HCT116 (cell line): ENCODE data around the gene B4GALT3. TPM values are rescaled to one million over a fixed set of nuclear protein-coding genes. Genes with fewer than 3 reads are reported as not detected.

Source experiments
- ATAC-seq: fragments of 200-7000 bp; cut with Tn5 transposase; 2 replicates; pipeline ENCODE4 v1.9.1; 2020; ENCODE audit warnings: mild to moderate bottlenecking, moderate library complexity
- BruUV-seq: library from RNA; stranded (reverse); fragments of 400-500 nt; replicated peaks from 2 replicates; lab custom pipeline; 2021; lab: Mats Ljungman, UMichigan
- CTCF ChIA-PET: fragments of 300-600 bp; sonication (Branson Sonifier 250); formaldehyde crosslinking; loops from one replicate; lab custom pipeline; 2021; ENCODE audit warnings: antibody characterized with exemption; lab: Charles Lee
- POLR2A ChIA-PET: fragments of 300-600, 350-600 bp; sonication (Branson Sonifier 250); formaldehyde crosslinking; loops from one replicate; lab custom pipeline; 2021; ENCODE audit warnings: antibody characterized with exemption; lab: Charles Lee
- RAD21 ChIA-PET, 2 experiments: fragments of 300-600 bp; sonication (Branson Sonifier 250); formaldehyde crosslinking; loops; one replicate each; lab custom pipeline; 2023; ENCODE audit warnings: low total read pairs in 2 of 2; ENCODE audit not compliant: uncharacterized antibody in 2 of 2, unreplicated experiment in 2 of 2, low non-redundant PET in 1 of 2; lab: Charles Lee
- DNase-seq: peaks from one replicate; pipeline ENCODE4 v3.0.0-alpha.2; 2010; ENCODE audit warnings: low read depth, low spot score
- H2AFZ ChIP-seq: fragments of 200-600 bp; shearing (Covaris generic), sonication (generic); 2 replicates; pipeline ENCODE4 v1.6.1; 2017; ENCODE audit warnings: low read depth, mixed run types, mixed read lengths, antibody characterized with exemption, low read length; ENCODE audit not compliant: poor library complexity, severe bottlenecking
- H3K27ac ChIP-seq: 2 replicates; pipeline ENCODE4 v1.5.1; 2012; ENCODE audit warnings: low read depth, low read length
- H3K27me3 ChIP-seq: fragments of 200-600 bp; sonication (generic); 2 replicates; pipeline ENCODE4 v1.6.1; 2016; ENCODE audit warnings: mixed run types, low read length, mixed read lengths; ENCODE audit not compliant: insufficient read depth
- H3K36me3 ChIP-seq, 2 experiments: fragments of 200-500 bp in 1 of 2; fragments of 200-600 bp in 1 of 2; sonication (Bioruptor generic) in 1 of 2; sonication (generic) in 1 of 2; 2 replicates each; pipeline versions ENCODE4 v1.5.1 to v1.6.1; 2014 to 2016; ENCODE audit warnings: low read length in 2 of 2, inconsistent platforms in 1 of 2, mixed read lengths in 1 of 2, mixed run types in 1 of 2; ENCODE audit not compliant: insufficient read depth in 2 of 2, control insufficient read depth in 1 of 2
- H3K4me1 ChIP-seq, 2 experiments: fragments of 200-600 bp in 1 of 2; sonication (generic) in 1 of 2; 2 replicates each; pipeline versions ENCODE4 v1.5.1 to v1.6.1; 2012 to 2017; ENCODE audit warnings: low read length in 2 of 2, inconsistent platforms in 1 of 2, mild to moderate bottlenecking in 1 of 2, mixed read lengths in 1 of 2, mixed run types in 1 of 2, moderate library complexity in 1 of 2; ENCODE audit not compliant: insufficient read depth in 2 of 2, control insufficient read depth in 1 of 2
- H3K4me2 ChIP-seq: fragments of 200-600 bp; sonication (generic); 2 replicates; pipeline ENCODE4 v1.6.1; 2017; ENCODE audit warnings: mixed run types, low read length, mixed read lengths
- H3K4me3 ChIP-seq, 2 experiments: fragments of 200-600 bp in 1 of 2; sonication (generic) in 1 of 2; replicated peaks in 1 of 2; 2 replicates each; pipeline ENCODE4 v1.5.1; 2011 to 2016; ENCODE audit warnings: low read length in 2 of 2, control low read depth in 1 of 2, low read depth in 1 of 2, mild to moderate bottlenecking in 1 of 2, mixed read lengths in 1 of 2, mixed run types in 1 of 2
- H3K79me2 ChIP-seq: fragments of 200-600 bp; sonication (generic); 2 replicates; pipeline ENCODE4 v1.6.1; 2017; ENCODE audit warnings: mild to moderate bottlenecking, mixed run types, low read length, moderate library complexity, mixed read lengths; ENCODE audit not compliant: insufficient read depth
- H3K9ac ChIP-seq: fragments of 200-600 bp; sonication (generic); 2 replicates; pipeline ENCODE4 v1.6.1; 2016; ENCODE audit warnings: low read length, mixed read lengths
- H3K9me2 ChIP-seq: fragments of 200-600 bp; sonication (generic), shearing (Covaris generic); 2 replicates; pipeline ENCODE4 v1.6.1; 2017; ENCODE audit warnings: mixed run types, mild to moderate bottlenecking, moderate library complexity; ENCODE audit not compliant: insufficient read depth
- H3K9me3 ChIP-seq, 2 experiments: fragments of 200-500 bp in 1 of 2; fragments of 200-600 bp in 1 of 2; sonication (Bioruptor generic) in 1 of 2; sonication (generic) in 1 of 2; 2 replicates each; pipeline ENCODE4 v1.6.1; 2014 to 2017; ENCODE audit warnings: low read length in 2 of 2, mixed read lengths in 2 of 2, inconsistent platforms in 1 of 2, low read depth in 1 of 2, mild to moderate bottlenecking in 1 of 2, mixed run types in 1 of 2, moderate library complexity in 1 of 2; ENCODE audit not compliant: control insufficient read depth in 1 of 2, insufficient read depth in 1 of 2
- H4K20me1 ChIP-seq: fragments of 200-600 bp; sonication (generic), shearing (Covaris generic); 2 replicates; pipeline ENCODE4 v1.6.1; 2017; ENCODE audit warnings: mixed run types, mild to moderate bottlenecking, moderate library complexity; ENCODE audit not compliant: insufficient read depth
- EZH2phosphoT487 ChIP-seq: fragments of 200-600 bp; IDR thresholded peaks from 2 replicates; pipeline ENCODE4 v1.6.1; 2018; ENCODE audit warnings: antibody characterized with exemption, borderline replicate concordance
- FOSL1 ChIP-seq: IDR thresholded peaks from 2 replicates; pipeline ENCODE4 v1.6.1; 2012; ENCODE audit warnings: low read depth
- JUND ChIP-seq: IDR thresholded peaks from 2 replicates; pipeline ENCODE4 v1.6.1; 2012
- POLR2A ChIP-seq: IDR thresholded peaks from 2 replicates; pipeline ENCODE4 v1.7.0; 2011; ENCODE audit warnings: borderline replicate concordance; ENCODE audit not compliant: insufficient read depth, insufficient read length; ENCODE audit errors: extremely low read depth
- RAD21 ChIP-seq: IDR thresholded peaks from 2 replicates; pipeline ENCODE4 v1.6.1; 2012; ENCODE audit warnings: low read depth, mild to moderate bottlenecking
- SIN3A ChIP-seq: IDR thresholded peaks from 2 replicates; pipeline ENCODE4 v1.6.1; 2012; ENCODE audit warnings: low read depth
- SP1 ChIP-seq: IDR thresholded peaks from 2 replicates; pipeline ENCODE4 v1.6.1; 2012; ENCODE audit warnings: low read depth
- YY1 ChIP-seq: IDR thresholded peaks from 2 replicates; pipeline ENCODE4 v1.6.1; 2011; ENCODE audit warnings: low read length, low read depth, moderate library complexity, mild to moderate bottlenecking; ENCODE audit not compliant: insufficient replicate concordance; ENCODE audit errors: extremely low read depth
- ZFX ChIP-seq: fragments of 450-650 bp; IDR thresholded peaks from 2 replicates; pipeline ENCODE4 v1.6.1; 2017
- ZNF274 ChIP-seq: fragments of 200-500 bp; sonication (Bioruptor generic); IDR thresholded peaks from 2 replicates; pipeline ENCODE4 v1.6.1; 2014; ENCODE audit warnings: mild to moderate bottlenecking, low read depth, low read length, inconsistent platforms
- intact Hi-C: fragments of 100-400 bp; cut with micrococcal nuclease; formaldehyde crosslinking; loops from 2 replicates; pipeline ENCODE4 v1.10.0; 2022
- total RNA-seq: library from RNA; stranded (reverse); gene quantifications from one replicate; pipeline ENCODE4 v1.2.1, GENCODE V29; 2021; ENCODE audit not compliant: unreplicated experiment
- TF ChIP-seq, protein P1 (sequence below): IDR thresholded peaks from 2 replicates; pipeline ENCODE4 v1.6.1; 2012
- TF ChIP-seq, protein P2 (sequence below): IDR thresholded peaks from 2 replicates; pipeline ENCODE4 v1.6.1; 2011; ENCODE audit warnings: mild to moderate bottlenecking, low read length, moderate library complexity; ENCODE audit not compliant: insufficient replicate concordance; ENCODE audit errors: extremely low read depth
- TF ChIP-seq, protein P3 (sequence below): IDR thresholded peaks from 2 replicates; pipeline ENCODE4 v1.6.1; 2012
- TF ChIP-seq, protein P4 (sequence below), 3 experiments: fragments of 200-600 bp in 1 of 3; sonication (generic) in 1 of 3; IDR thresholded peaks in 2 of 3; conservative IDR thresholded peaks in 1 of 3; 2 replicates each; pipeline ENCODE4 v1.5.1; 2012 to 2017; ENCODE audit warnings: low read depth in 2 of 3, low read length in 2 of 3, antibody characterized with exemption in 1 of 3, borderline replicate concordance in 1 of 3, control low read depth in 1 of 3, mild to moderate bottlenecking in 1 of 3, mixed read lengths in 1 of 3, mixed run types in 1 of 3, moderate library complexity in 1 of 3; ENCODE audit not compliant: insufficient read depth in 1 of 3

Gene B4GALT3
- total RNA-seq, 1 experiment from 2014 or later: 53.7 TPM

DNA sequence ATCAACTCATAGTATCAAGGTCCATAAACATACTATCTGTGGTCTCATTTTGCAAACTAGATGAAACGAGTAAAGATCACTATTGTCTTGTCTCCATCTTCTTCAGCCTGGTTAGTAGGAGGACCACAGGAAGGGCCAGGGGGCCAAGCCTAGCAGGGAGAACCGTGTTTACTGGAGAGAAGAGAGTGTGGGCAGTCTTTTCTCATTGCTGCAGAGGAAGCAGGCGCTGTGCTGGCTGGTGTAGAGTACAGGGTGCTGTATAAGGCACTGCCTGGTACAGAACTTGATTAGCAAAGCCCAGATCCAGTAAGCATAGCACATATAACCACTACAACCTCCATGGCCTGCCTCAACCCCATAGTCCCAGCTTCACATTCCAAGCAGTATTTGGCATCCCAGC lies 10.0 kb upstream of the B4GALT3 start:
- Histone ChIP-seq H4K20me1 (no peaks in the 10 kb centered on the region), H2AFZ (no peak overlapping the region), H3K9me2 (no peaks in the 10 kb centered on the region), H3K9me3 (no peaks in the 10 kb centered on the region), H3K27ac (no peak overlapping the region), H3K4me1 (peaks cover 9 to 19% of the 10 kb centered on the region in 2 experiments), H3K79me2 (no peaks in the 10 kb centered on the region), H3K36me3 (no peaks in the 10 kb centered on the region), H3K27me3 (no peaks in the 10 kb centered on the region), H3K4me3 (no peak overlapping the region), H3K9ac (no peak overlapping the region)
- ChIA-PET POLR2A (no interaction called here), CTCF (no interaction called here), RAD21 (no interaction called here)
- no TSS peak for BruUV-seq
- DNase-seq: no peak
- intact Hi-C loops: no loop called here
- no peak for ATAC-seq
- no peak for TF ChIP-seq ZFX
- no peak for TF ChIP-seq JUND
- no peak for TF ChIP-seq SIN3A
- no peak for TF ChIP-seq EZH2phosphoT487
- no peak for TF ChIP-seq POLR2A
- TF ChIP-seq, protein P1, sequence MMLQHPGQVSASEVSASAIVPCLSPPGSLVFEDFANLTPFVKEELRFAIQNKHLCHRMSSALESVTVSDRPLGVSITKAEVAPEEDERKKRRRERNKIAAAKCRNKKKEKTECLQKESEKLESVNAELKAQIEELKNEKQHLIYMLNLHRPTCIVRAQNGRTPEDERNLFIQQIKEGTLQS: no peak
- TF ChIP-seq SP1: no peak
- TF ChIP-seq, all 23 proteins: peak for 0
- H3K4me2 ChIP-seq: no peak overlapping the region

DNA sequence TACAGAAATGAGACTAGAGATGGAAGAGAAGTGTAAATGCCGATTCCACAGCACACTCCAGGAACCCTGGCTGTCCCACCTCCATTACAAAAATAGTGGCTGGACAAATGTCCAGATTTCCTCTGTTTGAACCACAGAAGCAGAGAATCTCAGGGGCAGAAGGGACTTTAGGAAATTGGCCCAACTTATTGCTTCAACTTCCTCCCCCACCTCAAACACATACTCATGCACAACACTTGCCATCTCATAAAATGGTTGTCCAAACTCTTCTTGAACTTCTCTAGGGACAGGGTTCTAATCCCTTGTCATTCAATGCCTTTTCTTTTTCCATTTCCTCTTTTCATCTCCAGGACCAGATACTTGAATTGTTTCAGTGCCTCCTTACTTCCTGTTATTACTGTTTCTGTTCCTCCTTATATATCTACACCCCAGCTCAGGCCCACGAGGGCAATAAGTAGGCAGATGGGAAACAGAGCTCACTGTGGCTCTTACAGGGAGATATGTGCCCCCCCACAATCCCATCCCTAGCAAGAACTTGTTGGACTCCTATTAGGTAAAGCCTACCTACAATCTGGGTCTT lies 8.5 kb upstream of the B4GALT3 start:
- H3K4me1 ChIP-seq: peaks cover 12 to 24% of the 10 kb centered on the region in 2 experiments
- POLR2A ChIA-PET: interaction anchor here (1.0 kb wide), 1 partner anchor 16 kb away, joined by 3 read pairs; the partner anchor contains the start of gene NDUFS2
- H3K9me2 ChIP-seq: no peaks in the 10 kb centered on the region
- BruUV-seq: no TSS peak
- no peak overlapping the region for H2AFZ ChIP-seq
- RAD21 ChIA-PET: no interaction called here
- no peak for DNase-seq
- H3K4me3 ChIP-seq: no peak overlapping the region
- intact Hi-C loops: no loop called here
- H3K4me2 ChIP-seq: no peak overlapping the region
- no peak overlapping the region for H3K9ac ChIP-seq
- H3K27ac ChIP-seq: no peak overlapping the region
- CTCF ChIA-PET: interaction anchor here (1.2 kb wide), 1 partner anchor 21 kb away, joined by 3 read pairs; no protein-coding TSS in a partner anchor
- no peaks in the 10 kb centered on the region for H3K9me3 ChIP-seq
- no peaks in the 10 kb centered on the region for H3K27me3 ChIP-seq
- no peaks in the 10 kb centered on the region for H3K36me3 ChIP-seq
- no peaks in the 10 kb centered on the region for H4K20me1 ChIP-seq
- H3K79me2 ChIP-seq: no peaks in the 10 kb centered on the region
- no peak for ATAC-seq
- TF ChIP-seq EZH2phosphoT487 (no peak), ZNF274 (no peak), SIN3A (no peak), ZFX (no peak), RAD21 (no peak), FOSL1 (no peak), YY1 (no peak), POLR2A (no peak)
- TF ChIP-seq, protein P2, sequence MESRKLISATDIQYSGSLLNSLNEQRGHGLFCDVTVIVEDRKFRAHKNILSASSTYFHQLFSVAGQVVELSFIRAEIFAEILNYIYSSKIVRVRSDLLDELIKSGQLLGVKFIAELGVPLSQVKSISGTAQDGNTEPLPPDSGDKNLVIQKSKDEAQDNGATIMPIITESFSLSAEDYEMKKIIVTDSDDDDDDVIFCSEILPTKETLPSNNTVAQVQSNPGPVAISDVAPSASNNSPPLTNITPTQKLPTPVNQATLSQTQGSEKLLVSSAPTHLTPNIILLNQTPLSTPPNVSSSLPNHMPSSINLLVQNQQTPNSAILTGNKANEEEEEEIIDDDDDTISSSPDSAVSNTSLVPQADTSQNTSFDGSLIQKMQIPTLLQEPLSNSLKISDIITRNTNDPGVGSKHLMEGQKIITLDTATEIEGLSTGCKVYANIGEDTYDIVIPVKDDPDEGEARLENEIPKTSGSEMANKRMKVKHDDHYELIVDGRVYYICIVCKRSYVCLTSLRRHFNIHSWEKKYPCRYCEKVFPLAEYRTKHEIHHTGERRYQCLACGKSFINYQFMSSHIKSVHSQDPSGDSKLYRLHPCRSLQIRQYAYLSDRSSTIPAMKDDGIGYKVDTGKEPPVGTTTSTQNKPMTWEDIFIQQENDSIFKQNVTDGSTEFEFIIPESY: no peak
- TF ChIP-seq, protein P3, sequence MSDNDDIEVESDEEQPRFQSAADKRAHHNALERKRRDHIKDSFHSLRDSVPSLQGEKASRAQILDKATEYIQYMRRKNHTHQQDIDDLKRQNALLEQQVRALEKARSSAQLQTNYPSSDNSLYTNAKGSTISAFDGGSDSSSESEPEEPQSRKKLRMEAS: no peak
- TF ChIP-seq, protein P4, sequence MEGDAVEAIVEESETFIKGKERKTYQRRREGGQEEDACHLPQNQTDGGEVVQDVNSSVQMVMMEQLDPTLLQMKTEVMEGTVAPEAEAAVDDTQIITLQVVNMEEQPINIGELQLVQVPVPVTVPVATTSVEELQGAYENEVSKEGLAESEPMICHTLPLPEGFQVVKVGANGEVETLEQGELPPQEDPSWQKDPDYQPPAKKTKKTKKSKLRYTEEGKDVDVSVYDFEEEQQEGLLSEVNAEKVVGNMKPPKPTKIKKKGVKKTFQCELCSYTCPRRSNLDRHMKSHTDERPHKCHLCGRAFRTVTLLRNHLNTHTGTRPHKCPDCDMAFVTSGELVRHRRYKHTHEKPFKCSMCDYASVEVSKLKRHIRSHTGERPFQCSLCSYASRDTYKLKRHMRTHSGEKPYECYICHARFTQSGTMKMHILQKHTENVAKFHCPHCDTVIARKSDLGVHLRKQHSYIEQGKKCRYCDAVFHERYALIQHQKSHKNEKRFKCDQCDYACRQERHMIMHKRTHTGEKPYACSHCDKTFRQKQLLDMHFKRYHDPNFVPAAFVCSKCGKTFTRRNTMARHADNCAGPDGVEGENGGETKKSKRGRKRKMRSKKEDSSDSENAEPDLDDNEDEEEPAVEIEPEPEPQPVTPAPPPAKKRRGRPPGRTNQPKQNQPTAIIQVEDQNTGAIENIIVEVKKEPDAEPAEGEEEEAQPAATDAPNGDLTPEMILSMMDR (IDR thresholded peaks at IDR 0.05 in 2 of 3, conservative IDR thresholded peaks at IDR 0.05 in 1 of 3; ENCODE audit: borderline replicate concordance in 1 of 3, insufficient read depth in 1 of 3, low read depth in 2 of 3, low read length in 2 of 3): no peak
